WTC11 (cell line): ENCODE results near the gene CLMP. TPM values are rescaled to one million over a fixed set of nuclear protein-coding genes. Genes with fewer than 3 reads are reported as not detected.

Experiments used
- ATAC-seq: fragments of 200-7000 bp; cut with Tn5 transposase; 2 replicates; pipeline ENCODE4 v1.10.0; 2021; ENCODE audit warnings: mild to moderate bottlenecking, moderate library complexity
- Bru-seq: library from RNA; stranded (reverse); fragments of 400-500 nt; gene quantifications from one replicate; lab custom pipeline; 2021; lab: Mats Ljungman, UMichigan
- CTCF ChIA-PET: fragments of 300-600 bp; sonication (Branson Sonifier 250); formaldehyde crosslinking; loops from one replicate; lab custom pipeline; 2021; ENCODE audit warnings: antibody characterized with exemption; lab: Charles Lee
- POLR2A ChIA-PET: fragments of 350-600 bp; sonication (Branson Sonifier 250); formaldehyde crosslinking; loops from one replicate; lab custom pipeline; 2021; ENCODE audit warnings: antibody characterized with exemption; lab: Charles Lee
- DNase-seq: peaks from one replicate; pipeline ENCODE4 v3.0.0; 2021; ENCODE audit warnings: low spot score
- H3K27ac Mint-ChIP-seq: 2 replicates; pipeline ENCODE4 v1.8.0; 2021; ENCODE audit warnings: mixed read lengths
- H3K27me3 Mint-ChIP-seq: 2 replicates; pipeline ENCODE4 v1.8.0; 2021; ENCODE audit warnings: low read depth, mild to moderate bottlenecking, moderate library complexity, mixed read lengths
- H3K36me3 Mint-ChIP-seq: 2 replicates; pipeline ENCODE4 v1.8.0; 2021; ENCODE audit warnings: mixed read lengths
- H3K4me1 Mint-ChIP-seq: 2 replicates; pipeline ENCODE4 v1.8.0; 2022; ENCODE audit warnings: mixed read lengths
- H3K4me3 Mint-ChIP-seq: 2 replicates; pipeline ENCODE4 v1.8.0; 2021; ENCODE audit warnings: mild to moderate bottlenecking, moderate library complexity, mixed read lengths
- H3K9me3 Mint-ChIP-seq: 2 replicates; pipeline ENCODE4 v1.8.0; 2021; ENCODE audit warnings: mixed read lengths
- CREB1 ChIP-seq: sonication (generic); formaldehyde crosslinking; IDR thresholded peaks from 2 replicates; pipeline ENCODE4 v1.8.0; 2023; ENCODE audit warnings: mild to moderate bottlenecking, missing genetic modification reagents
- ELF4 ChIP-seq: sonication (generic); formaldehyde crosslinking; IDR thresholded peaks from 2 replicates; pipeline ENCODE4 v1.8.1; 2022; ENCODE audit warnings: low read depth, mild to moderate bottlenecking, moderate library complexity, missing genetic modification reagents
- EMX1 ChIP-seq: fragments of 250-450 bp; sonication (Bioruptor Pico); IDR thresholded peaks from 2 replicates; pipeline ENCODE4 v1.8.0; 2021; ENCODE audit warnings: mild to moderate bottlenecking
- FOXP4 ChIP-seq: sonication (generic); formaldehyde crosslinking; IDR thresholded peaks from 2 replicates; pipeline ENCODE4 v1.8.0; 2022; ENCODE audit warnings: mild to moderate bottlenecking, missing genetic modification reagents
- GTF2I ChIP-seq: fragments of 250-450 bp; sonication (Bioruptor Pico); conservative IDR thresholded peaks from 2 replicates; pipeline ENCODE4 v1.4.0; 2021; ENCODE audit warnings: mild to moderate bottlenecking
- KAT7 ChIP-seq: sonication (generic); formaldehyde crosslinking; IDR thresholded peaks from 2 replicates; pipeline ENCODE4 v1.8.1; 2023; ENCODE audit warnings: missing genetic modification reagents, mild to moderate bottlenecking, borderline replicate concordance
- PRDM15 ChIP-seq: sonication (generic); formaldehyde crosslinking; IDR thresholded peaks from 2 replicates; pipeline ENCODE4 v1.8.0; 2022; ENCODE audit warnings: missing genetic modification reagents
- PRRX2 ChIP-seq: fragments of 250-450 bp; sonication (Bioruptor Pico); IDR thresholded peaks from 2 replicates; pipeline ENCODE4 v1.8.0; 2021; ENCODE audit warnings: mild to moderate bottlenecking
- SMAD3 ChIP-seq: sonication (generic); formaldehyde crosslinking; IDR thresholded peaks from 2 replicates; pipeline ENCODE4 v1.8.0; 2022; ENCODE audit warnings: missing genetic modification reagents, mild to moderate bottlenecking, borderline replicate concordance
- SP1 ChIP-seq: sonication (generic); formaldehyde crosslinking; conservative IDR thresholded peaks from 2 replicates; pipeline ENCODE4 v1.8.1; 2022; ENCODE audit warnings: missing genetic modification reagents
- TEAD1 ChIP-seq: sonication (generic); formaldehyde crosslinking; IDR thresholded peaks from 2 replicates; pipeline ENCODE4 v1.8.0; 2022; ENCODE audit warnings: mild to moderate bottlenecking, missing genetic modification reagents
- TEAD4 ChIP-seq: sonication (generic); formaldehyde crosslinking; IDR thresholded peaks from 2 replicates; pipeline ENCODE4 v1.8.0; 2022; ENCODE audit warnings: mild to moderate bottlenecking, missing genetic modification reagents
- TP53 ChIP-seq: sonication (generic); formaldehyde crosslinking; IDR thresholded peaks from 2 replicates; pipeline ENCODE4 v1.8.1; 2023; ENCODE audit warnings: mild to moderate bottlenecking, missing genetic modification reagents
- USF2 ChIP-seq: sonication (generic); formaldehyde crosslinking; IDR thresholded peaks from 2 replicates; pipeline ENCODE4 v1.8.1; 2023; ENCODE audit warnings: mild to moderate bottlenecking, missing genetic modification reagents, moderate library complexity
- ZNF281 ChIP-seq: sonication (generic); formaldehyde crosslinking; IDR thresholded peaks from 2 replicates; pipeline ENCODE4 v1.8.0; 2023; ENCODE audit warnings: mild to moderate bottlenecking, missing genetic modification reagents
- ZNF396 ChIP-seq: fragments of 250-450 bp; sonication (Bioruptor Pico); IDR thresholded peaks from 2 replicates; pipeline ENCODE4 v1.8.0; 2021; ENCODE audit warnings: mild to moderate bottlenecking, moderate library complexity, borderline replicate concordance
- long read RNA-seq, 3 experiments: library from RNA in 1 of 3; library from capped mRNA in 1 of 3; library from polyadenylated mRNA in 1 of 3; unstranded in 2 of 3; stranded (forward) in 1 of 3; transcript quantifications; one replicate each; pipeline ENCODE4 v2.0.0, GENCODE V29; 2021
- total RNA-seq: library from RNA; stranded (reverse); gene quantifications from 3 replicates; pipeline ENCODE4 v1.2.3, GENCODE V29; 2021

The CLMP gene
- 14.3 to 20.0 TPM (median 18.2 TPM) in 3 replicates for total RNA-seq
- Bru-seq, nascent RNA = percentile 62 among the genes with signal in this experiment
- long read RNA-seq, experiment 1, full-length matches to known transcripts = 36 of 61 reads
- long read RNA-seq, experiment 1, partial matches to known transcripts = 3 of 61 reads
- long read RNA-seq, experiment 1, other reads (novel, unspliced or antisense) = 22 of 61 reads
- long read RNA-seq, experiment 2, full-length matches to known transcripts = 6 of 20 reads
- long read RNA-seq, experiment 2, partial matches to known transcripts = 2 of 20 reads
- long read RNA-seq, experiment 2, other reads (novel, unspliced or antisense) = 12 of 20 reads
- long read RNA-seq, experiment 3, full-length matches to known transcripts = 1 of 1 reads
- long read RNA-seq, experiment 3, partial matches to known transcripts = 0 of 1 reads
- long read RNA-seq, experiment 3, other reads (novel, unspliced or antisense) = 0 of 1 reads

GRCh38 chr11:123195188-123196059 lies at the start of gene CLMP:
Gene CLMP (minus strand): TSS chr11:123195248. CDS start chr11:123194940, 308 bp downstream.
- ChIA-PET CTCF (interaction anchor here (0.5 to 1.7 kb wide), 9 partner anchors 9 to 378 kb away, joined by 3 to 4 read pairs (median 4); no protein-coding TSS in a partner anchor), POLR2A (interaction anchor here (0.9 to 1.5 kb wide), 5 partner anchors 11 to 133 kb away, joined by 3 to 9 read pairs (median 4); partner anchors contain the start of gene HSPA8)
- Mint-ChIP-seq H3K27me3 (peaks cover 26% of the 10 kb centered on the region), H3K4me3 (peak within 1 kb of the TSS; percentile 91), H3K27ac (peak within 1 kb of the TSS; percentile 82), H3K36me3 (peaks cover 4% of the 10 kb centered on the region), H3K4me1 (peaks cover 55% of the 10 kb centered on the region), H3K9me3 (no peaks in the 10 kb centered on the region)
- ATAC-seq = peak; percentile 38
- peak; percentile 79 for DNase-seq
- 0 out of 2 replicates have a peak, but pooled peaks have one; percentile 45 for TF ChIP-seq TEAD1
- TF ChIP-seq PRDM15 = no peak
- TF ChIP-seq SMAD3 = peak; percentile 37; the same call in 1 of the 2 replicates
- no peak for TF ChIP-seq GTF2I
- no peak for TF ChIP-seq ELF4 (CRISPR knock-in tag)
- peak; percentile 22; the same call in 1 of the 2 replicates for TF ChIP-seq PRRX2
- TF ChIP-seq SP1 (CRISPR knock-in tag) = no peak
- peak; percentile 50; the same call in 1 of the 2 replicates for TF ChIP-seq CREB1
- TF ChIP-seq TP53 (CRISPR knock-in tag) = peak; percentile 36
- peak; percentile 4; the same call in 1 of the 2 replicates for TF ChIP-seq USF2 (CRISPR knock-in tag)
- peak; percentile 54; the same call in 1 of the 2 replicates for TF ChIP-seq ZNF281 (CRISPR knock-in tag)
- TF ChIP-seq ZNF396 (CRISPR knock-in tag) = no peak
- TF ChIP-seq KAT7 (CRISPR knock-in tag) = 0 out of 2 replicates have a peak, but pooled peaks have one; percentile 25
- TF ChIP-seq EMX1 (CRISPR knock-in tag) = peak; percentile 63; the same call in 1 of the 2 replicates
- no peak for TF ChIP-seq FOXP4 (CRISPR knock-in tag)
- TF ChIP-seq TEAD4 (CRISPR knock-in tag) = no peak
